Measurements from ENCODE around the gene RASGRF1. TPM values are rescaled to one million over a fixed set of nuclear protein-coding genes. Genes with fewer than 3 reads are reported as not detected.

Gene RASGRF1
- total RNA-seq, 1 experiment from 2014 or later, result not detected

- Histone ChIP-seq H3K4me2 (ENCODE audit: low read length) (no peak overlapping the region), H4K20me1 (ENCODE audit: low read length) (no peaks in the 10 kb centered on the region), H3K79me2 (ENCODE audit: low read length) (no peaks in the 10 kb centered on the region), H3K9ac (ENCODE audit: low read length) (no peak overlapping the region), H3K4me3 (ENCODE audit: low read length) (no peak overlapping the region), H3K9me3 (ENCODE audit: low read length) (no peaks in the 10 kb centered on the region), H2AFZ (ENCODE audit: low read length) (no peak overlapping the region), H3K27me3 (ENCODE audit: low read length) (peaks cover 15% of the 10 kb centered on the region), H3K9me2 (replicated peaks; ENCODE audit: low read length) (no peaks in the 10 kb centered on the region), H3K36me3 (ENCODE audit: low read depth, low read length) (no peaks in the 10 kb centered on the region), H3F3A (ENCODE audit: low read length, unreplicated experiment) (no peaks in the 10 kb centered on the region), H3K4me1 (ENCODE audit: insufficient read depth, low read length) (no peaks in the 10 kb centered on the region), H3K27ac (ENCODE audit: low read length) (no peak overlapping the region)
- TF ChIP-seq EZH2phosphoT487 (IDR thresholded peaks at IDR 0.05; ENCODE audit: borderline replicate concordance, low read length) (no peak), EZH2 (IDR thresholded peaks at IDR 0.05; ENCODE audit: low read length, unreplicated experiment) (no peak), CTCF (conservative IDR thresholded peaks at IDR 0.05; ENCODE audit: low read depth, low read length) (no peak)
- intact Hi-C loops (cut with micrococcal nuclease), result no loop called here
- ChIA-PET CTCF (no interaction called here), POLR2A (ENCODE audit: unreplicated experiment) (no interaction called here)
- ATAC-seq (no peak), DNase-seq (no peak)
- no TSS peak for BruUV-seq (replicated peaks)
Observed at GRCh38 chr15:79050341-79050740, 40.2 kb downstream of the RASGRF1 start.

DNA sequence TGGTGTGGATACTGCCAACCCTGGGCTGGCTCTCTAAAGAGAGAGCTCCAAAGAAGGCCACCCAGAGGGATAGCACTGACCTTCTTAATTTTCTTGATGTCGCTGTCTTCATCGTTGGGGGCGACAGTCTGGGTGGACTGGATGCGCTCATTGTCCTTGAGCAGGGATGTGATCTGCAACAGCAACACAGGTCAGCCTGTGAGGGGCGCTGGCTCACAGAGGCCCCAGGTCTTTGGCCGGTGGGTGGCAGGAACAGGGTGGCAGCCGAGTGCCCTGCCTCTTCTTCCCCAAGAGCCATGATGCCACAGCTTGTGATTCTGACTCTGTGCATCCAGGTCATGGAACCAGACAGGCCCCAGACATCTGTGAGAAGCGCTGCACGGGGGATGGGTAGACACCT, 41.2 kb downstream of the RASGRF1 start:
- Histone ChIP-seq H3K9ac (ENCODE audit: low read length) (no peak overlapping the region), H3K79me2 (ENCODE audit: low read length) (no peaks in the 10 kb centered on the region), H3K27ac (ENCODE audit: low read length) (no peak overlapping the region), H3F3A (ENCODE audit: low read length, unreplicated experiment) (no peaks in the 10 kb centered on the region), H2AFZ (ENCODE audit: low read length) (no peak overlapping the region), H3K4me3 (ENCODE audit: low read length) (no peak overlapping the region), H3K9me3 (ENCODE audit: low read length) (no peaks in the 10 kb centered on the region), H3K4me1 (ENCODE audit: insufficient read depth, low read length) (no peaks in the 10 kb centered on the region), H3K27me3 (ENCODE audit: low read length) (peaks cover 15% of the 10 kb centered on the region), H3K36me3 (ENCODE audit: low read depth, low read length) (no peaks in the 10 kb centered on the region), H3K4me2 (ENCODE audit: low read length) (no peak overlapping the region), H4K20me1 (ENCODE audit: low read length) (no peaks in the 10 kb centered on the region), H3K9me2 (replicated peaks; ENCODE audit: low read length) (no peaks in the 10 kb centered on the region)
- DNase-seq (no peak), ATAC-seq (no peak)
- ChIA-PET CTCF (no interaction called here), POLR2A (ENCODE audit: unreplicated experiment) (no interaction called here)
- TF ChIP-seq EZH2phosphoT487 (IDR thresholded peaks at IDR 0.05; ENCODE audit: borderline replicate concordance, low read length), result no peak
- TF ChIP-seq CTCF (conservative IDR thresholded peaks at IDR 0.05; ENCODE audit: low read depth, low read length), result no peak
- TF ChIP-seq EZH2 (IDR thresholded peaks at IDR 0.05; ENCODE audit: low read length, unreplicated experiment), result no peak
- intact Hi-C loops (cut with micrococcal nuclease), result no loop called here
- BruUV-seq (replicated peaks), result no TSS peak

GRCh38 chr15:79047676-79048439, 42.7 kb downstream of the RASGRF1 start:
- intact Hi-C loops (cut with micrococcal nuclease), result no loop called here
- POLR2A ChIA-PET (ENCODE audit: unreplicated experiment), result no interaction called here
- H2AFZ ChIP-seq (ENCODE audit: low read length), result no peak overlapping the region
- CTCF ChIA-PET, result no interaction called here
- H3K36me3 ChIP-seq (ENCODE audit: low read depth, low read length), result no peaks in the 10 kb centered on the region
- DNase-seq (no peak), ATAC-seq (no peak)
- BruUV-seq (replicated peaks), result no TSS peak
- H3F3A ChIP-seq (ENCODE audit: low read length, unreplicated experiment), result no peaks in the 10 kb centered on the region
- no peaks in the 10 kb centered on the region for H3K4me1 ChIP-seq (ENCODE audit: insufficient read depth, low read length)
- H3K27me3 ChIP-seq (ENCODE audit: low read length), result peaks cover 15% of the 10 kb centered on the region
- no peaks in the 10 kb centered on the region for H3K9me2 ChIP-seq (replicated peaks; ENCODE audit: low read length)
- 0 out of 2 replicates have a peak, but pooled peaks cover 2% of the 10 kb centered on the region for H3K9me3 ChIP-seq (ENCODE audit: low read length)
- no peaks in the 10 kb centered on the region for H4K20me1 ChIP-seq (ENCODE audit: low read length)
- no peak overlapping the region for H3K27ac ChIP-seq (ENCODE audit: low read length)
- no peaks in the 10 kb centered on the region for H3K79me2 ChIP-seq (ENCODE audit: low read length)
- H3K4me3 ChIP-seq (ENCODE audit: low read length), result no peak overlapping the region
- H3K4me2 ChIP-seq (ENCODE audit: low read length), result no peak overlapping the region
- TF ChIP-seq EZH2phosphoT487 (IDR thresholded peaks at IDR 0.05; ENCODE audit: borderline replicate concordance, low read length) (no peak), EZH2 (IDR thresholded peaks at IDR 0.05; ENCODE audit: low read length, unreplicated experiment) (no peak), CTCF (conservative IDR thresholded peaks at IDR 0.05; ENCODE audit: low read depth, low read length) (no peak)
- no peak overlapping the region for H3K9ac ChIP-seq (ENCODE audit: low read length)
